ENCODE data around the gene CNTNAP2.

DNA sequence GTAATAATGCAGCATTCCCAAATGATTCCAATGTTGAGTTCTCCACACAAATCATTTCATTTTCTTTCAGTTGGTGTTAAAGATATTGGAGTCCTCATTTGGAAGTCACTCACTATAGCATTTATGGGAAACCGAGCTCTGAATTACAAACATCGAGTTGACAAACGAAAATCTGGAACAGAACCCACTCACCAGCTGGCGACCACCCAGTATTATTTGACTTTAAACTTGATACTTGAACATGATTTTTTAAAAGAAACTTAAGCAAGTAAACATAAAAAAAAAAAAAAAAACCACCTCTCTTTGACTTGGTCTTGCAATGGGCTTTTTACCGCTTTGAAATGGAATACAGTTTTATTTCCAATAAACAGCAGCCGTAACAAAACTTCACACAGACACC, 1897.4 kb downstream of the CNTNAP2 start:
- TF ChIP-seq, protein P1, sequence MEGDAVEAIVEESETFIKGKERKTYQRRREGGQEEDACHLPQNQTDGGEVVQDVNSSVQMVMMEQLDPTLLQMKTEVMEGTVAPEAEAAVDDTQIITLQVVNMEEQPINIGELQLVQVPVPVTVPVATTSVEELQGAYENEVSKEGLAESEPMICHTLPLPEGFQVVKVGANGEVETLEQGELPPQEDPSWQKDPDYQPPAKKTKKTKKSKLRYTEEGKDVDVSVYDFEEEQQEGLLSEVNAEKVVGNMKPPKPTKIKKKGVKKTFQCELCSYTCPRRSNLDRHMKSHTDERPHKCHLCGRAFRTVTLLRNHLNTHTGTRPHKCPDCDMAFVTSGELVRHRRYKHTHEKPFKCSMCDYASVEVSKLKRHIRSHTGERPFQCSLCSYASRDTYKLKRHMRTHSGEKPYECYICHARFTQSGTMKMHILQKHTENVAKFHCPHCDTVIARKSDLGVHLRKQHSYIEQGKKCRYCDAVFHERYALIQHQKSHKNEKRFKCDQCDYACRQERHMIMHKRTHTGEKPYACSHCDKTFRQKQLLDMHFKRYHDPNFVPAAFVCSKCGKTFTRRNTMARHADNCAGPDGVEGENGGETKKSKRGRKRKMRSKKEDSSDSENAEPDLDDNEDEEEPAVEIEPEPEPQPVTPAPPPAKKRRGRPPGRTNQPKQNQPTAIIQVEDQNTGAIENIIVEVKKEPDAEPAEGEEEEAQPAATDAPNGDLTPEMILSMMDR (IDR thresholded peaks at IDR 0.05; ENCODE audit: low read depth, low read length, missing input control), result no peak
- no peak for TF ChIP-seq TAF1 (conservative IDR thresholded peaks at IDR 0.05)
- TF ChIP-seq GABPA (IDR thresholded peaks at IDR 0.05 in 1 of 2, conservative IDR thresholded peaks at IDR 0.05 in 1 of 2), result no peak
